NCI-H460 (cell line): ENCODE data around the gene RUNX3. TPM values are rescaled to one million over a fixed set of nuclear protein-coding genes. Genes with fewer than 3 reads are reported as not detected.

Experiments used
- DNase-seq: peaks from one replicate; pipeline ENCODE4 v3.0.0-alpha.2; 2016; ENCODE audit warnings: low read depth; ENCODE audit errors: extremely low read depth
- small RNA-seq, 2 experiments: library from RNA; depleted of rRNA; stranded (forward); fragments of <200 nt; gene quantifications; one replicate each; pipeline ENCODE3, GENCODE V24; 2014
- total RNA-seq: library from RNA; depleted of rRNA; stranded (reverse); fragments of >200 nt; shearing (Covaris generic); gene quantifications from 2 replicates; pipeline ENCODE4 v1.2.3, GENCODE V29; 2014; rRNA removed

RUNX3 gene
- total RNA-seq, 1 experiment from 2014 or later, result not detected

DNA sequence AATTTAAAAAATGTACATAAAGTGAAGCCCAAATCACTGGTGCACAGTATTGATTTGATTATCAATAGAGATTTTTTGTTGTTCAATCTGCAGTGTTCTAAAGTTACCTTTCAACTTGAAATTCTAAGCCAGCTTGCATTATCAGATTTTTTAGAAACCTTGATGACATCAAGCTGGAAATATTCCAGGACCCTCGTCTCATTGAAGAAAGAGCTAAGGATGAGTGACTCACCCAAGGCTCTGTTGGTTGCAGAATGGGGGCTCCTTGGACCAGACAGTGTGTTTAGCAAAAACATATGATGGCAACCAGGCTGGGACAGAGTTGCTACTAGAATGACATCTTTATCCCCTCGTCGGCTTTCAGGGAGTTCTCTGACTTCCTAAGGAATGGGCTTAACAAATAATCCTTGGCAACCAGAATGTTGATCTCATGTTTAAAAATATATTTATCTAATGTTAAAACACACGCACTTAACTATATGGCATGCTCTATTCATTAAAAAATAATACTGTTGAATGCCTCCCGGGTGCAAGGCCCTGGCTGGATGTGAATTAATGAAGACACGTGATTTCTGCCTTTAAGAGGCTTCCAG, 79.7 kb downstream of the RUNX3 start:
- no peak for DNase-seq

DNA sequence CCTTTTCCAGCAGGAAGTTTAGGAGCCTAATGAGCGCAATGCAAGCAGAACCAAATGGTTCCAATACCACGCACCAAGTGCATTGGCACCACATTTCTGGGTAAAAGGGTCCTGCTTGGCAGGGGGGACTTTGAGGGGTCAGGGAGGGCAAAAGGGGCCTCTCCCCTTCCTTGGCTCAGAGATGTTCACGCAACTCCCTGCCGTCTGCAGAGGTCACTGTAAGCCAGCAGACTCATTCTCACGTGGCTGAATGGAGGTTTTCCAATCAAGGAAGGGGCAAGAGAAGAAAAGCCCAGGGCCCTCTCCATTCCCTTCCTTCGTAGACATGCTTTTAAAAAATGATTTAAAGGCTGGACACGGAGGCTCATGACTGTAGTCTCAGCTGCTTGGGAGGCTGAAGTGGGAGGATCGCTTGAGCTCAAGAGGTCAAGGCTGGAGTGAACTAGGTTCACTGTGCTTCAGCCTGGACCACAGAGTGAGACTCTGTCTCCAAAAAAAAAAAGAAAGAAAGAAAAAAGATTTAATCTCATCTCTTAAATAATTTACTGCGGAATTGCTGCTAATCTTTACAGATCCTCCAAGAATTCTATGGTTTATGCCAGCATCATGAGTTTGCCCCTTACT, 80.3 kb downstream of the RUNX3 start:
- peak; percentile 32 for DNase-seq

Small RNA genes within 50 kb of the gene (small RNA-seq; reads per million reads assigned to genes)
- gene MIR6731, result 0 reads per million in 2 experiments

Other genes with a start within 250 kb of the RUNX3 start
- gene CLIC4, start 184.8 kb downstream of the RUNX3 start, total RNA-seq, result 170 and 172 TPM in 2 replicates